ENCODE data around the gene SAMD4B.

The SAMD4B gene

DNA sequence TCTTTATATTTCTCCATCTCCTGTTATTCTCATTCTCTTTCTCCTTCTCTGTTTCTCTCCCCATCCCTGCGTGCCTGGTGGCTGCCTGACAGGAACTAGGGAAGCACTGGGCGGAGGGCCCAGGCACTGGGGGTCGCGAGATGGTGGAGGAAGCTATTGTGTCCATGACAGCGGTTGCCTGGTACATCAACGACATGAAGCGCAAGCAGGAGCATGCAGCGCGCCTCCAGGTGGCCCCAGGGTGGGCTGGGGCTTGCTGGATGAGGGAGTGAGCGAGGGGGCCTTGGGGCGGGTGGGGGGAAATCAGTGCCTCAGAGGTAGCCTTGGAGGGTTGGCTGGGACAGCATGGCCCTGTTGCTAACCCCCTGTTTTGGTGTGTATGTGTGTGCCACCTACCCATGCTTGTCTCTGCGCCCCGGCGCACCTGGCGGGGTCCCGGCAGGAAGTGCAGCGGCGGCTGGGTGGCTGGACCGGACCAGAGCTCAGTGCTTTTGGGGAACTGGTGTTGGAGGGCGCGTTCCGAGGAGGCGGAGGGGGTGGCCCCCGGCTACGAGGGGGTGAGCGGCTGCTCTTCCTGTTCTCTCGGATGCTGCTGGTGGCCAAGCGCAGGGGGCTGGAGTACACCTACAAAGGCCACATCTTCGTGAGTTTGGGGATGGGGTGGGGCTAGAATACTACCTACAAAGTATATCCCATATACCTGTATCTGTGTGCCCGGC, 75.4 kb downstream of the SAMD4B start:
- DNase-seq (ENCODE audit: low read depth): no peak
- TF ChIP-seq, protein P1, sequence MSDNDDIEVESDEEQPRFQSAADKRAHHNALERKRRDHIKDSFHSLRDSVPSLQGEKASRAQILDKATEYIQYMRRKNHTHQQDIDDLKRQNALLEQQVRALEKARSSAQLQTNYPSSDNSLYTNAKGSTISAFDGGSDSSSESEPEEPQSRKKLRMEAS (IDR thresholded peaks at IDR 0.05; ENCODE audit: low read depth, low read length): no peak
- TF ChIP-seq, protein P2, sequence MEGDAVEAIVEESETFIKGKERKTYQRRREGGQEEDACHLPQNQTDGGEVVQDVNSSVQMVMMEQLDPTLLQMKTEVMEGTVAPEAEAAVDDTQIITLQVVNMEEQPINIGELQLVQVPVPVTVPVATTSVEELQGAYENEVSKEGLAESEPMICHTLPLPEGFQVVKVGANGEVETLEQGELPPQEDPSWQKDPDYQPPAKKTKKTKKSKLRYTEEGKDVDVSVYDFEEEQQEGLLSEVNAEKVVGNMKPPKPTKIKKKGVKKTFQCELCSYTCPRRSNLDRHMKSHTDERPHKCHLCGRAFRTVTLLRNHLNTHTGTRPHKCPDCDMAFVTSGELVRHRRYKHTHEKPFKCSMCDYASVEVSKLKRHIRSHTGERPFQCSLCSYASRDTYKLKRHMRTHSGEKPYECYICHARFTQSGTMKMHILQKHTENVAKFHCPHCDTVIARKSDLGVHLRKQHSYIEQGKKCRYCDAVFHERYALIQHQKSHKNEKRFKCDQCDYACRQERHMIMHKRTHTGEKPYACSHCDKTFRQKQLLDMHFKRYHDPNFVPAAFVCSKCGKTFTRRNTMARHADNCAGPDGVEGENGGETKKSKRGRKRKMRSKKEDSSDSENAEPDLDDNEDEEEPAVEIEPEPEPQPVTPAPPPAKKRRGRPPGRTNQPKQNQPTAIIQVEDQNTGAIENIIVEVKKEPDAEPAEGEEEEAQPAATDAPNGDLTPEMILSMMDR (IDR thresholded peaks at IDR 0.05; ENCODE audit: low read depth, low read length): no peak
- no peak for TF ChIP-seq MYC (IDR thresholded peaks at IDR 0.05; ENCODE audit: low read depth, low read length)
- TF ChIP-seq POLR2A (IDR thresholded peaks at IDR 0.05; ENCODE audit: extremely low read depth, insufficient read length): no peak
- no peak overlapping the region for H3K4me3 ChIP-seq (ENCODE audit: low read depth, low read length)

DNA sequence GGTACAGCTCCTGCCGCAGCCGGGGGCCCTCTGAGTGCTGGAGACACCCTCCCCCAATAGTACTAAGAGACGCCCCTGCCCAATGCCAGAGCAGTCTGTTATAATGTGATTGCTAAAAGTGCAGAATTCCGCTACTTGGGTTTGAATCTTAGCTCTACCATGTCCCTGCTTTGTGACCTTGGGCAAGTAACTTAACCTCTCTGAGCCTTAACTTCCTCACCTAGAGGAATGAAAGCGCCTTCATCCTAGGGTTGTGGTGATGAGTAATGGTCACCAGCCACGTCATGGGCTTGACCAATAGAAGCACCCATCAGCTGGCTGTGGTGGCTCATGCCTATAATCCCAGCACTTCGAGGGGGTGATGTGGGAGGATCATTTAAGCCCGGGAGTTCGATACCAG, 76.8 kb downstream of the SAMD4B start:
- H3K4me3 ChIP-seq (ENCODE audit: low read depth, low read length): no peak overlapping the region
- TF ChIP-seq, protein P1 (IDR thresholded peaks at IDR 0.05; ENCODE audit: low read depth, low read length): no peak
- TF ChIP-seq MYC (IDR thresholded peaks at IDR 0.05; ENCODE audit: low read depth, low read length): no peak
- no peak for TF ChIP-seq POLR2A (IDR thresholded peaks at IDR 0.05; ENCODE audit: extremely low read depth, insufficient read length)
- TF ChIP-seq, protein P2 (IDR thresholded peaks at IDR 0.05; ENCODE audit: low read depth, low read length): no peak
- no peak for DNase-seq (ENCODE audit: low read depth)

DNA sequence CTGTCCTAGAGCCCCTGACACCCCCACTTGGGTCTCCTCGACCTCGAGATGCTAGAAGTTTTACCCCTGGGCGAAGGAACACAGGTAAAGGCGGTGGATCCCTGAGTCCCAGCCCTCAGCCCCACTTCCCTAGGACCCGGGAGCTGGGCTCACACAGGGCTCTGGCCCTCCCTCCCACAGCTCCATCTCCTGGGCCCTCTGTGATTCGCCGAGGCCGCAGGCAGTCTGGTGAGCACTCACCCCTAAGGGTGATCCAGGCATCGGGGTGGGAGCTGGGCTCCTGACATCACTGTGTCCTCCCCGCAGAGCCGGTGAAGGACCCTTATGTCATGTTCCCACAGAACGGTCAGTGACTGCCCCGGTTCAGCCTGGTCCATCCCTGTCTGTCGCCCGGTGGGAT, 78.5 kb downstream of the SAMD4B start:
- no peak for DNase-seq (ENCODE audit: low read depth)
- TF ChIP-seq, protein P2 (IDR thresholded peaks at IDR 0.05; ENCODE audit: low read depth, low read length): no peak
- TF ChIP-seq POLR2A (IDR thresholded peaks at IDR 0.05; ENCODE audit: extremely low read depth, insufficient read length) (no peak), MYC (IDR thresholded peaks at IDR 0.05; ENCODE audit: low read depth, low read length) (no peak)
- TF ChIP-seq, protein P1 (IDR thresholded peaks at IDR 0.05; ENCODE audit: low read depth, low read length): no peak
- H3K4me3 ChIP-seq (ENCODE audit: low read depth, low read length): no peak overlapping the region

DNA sequence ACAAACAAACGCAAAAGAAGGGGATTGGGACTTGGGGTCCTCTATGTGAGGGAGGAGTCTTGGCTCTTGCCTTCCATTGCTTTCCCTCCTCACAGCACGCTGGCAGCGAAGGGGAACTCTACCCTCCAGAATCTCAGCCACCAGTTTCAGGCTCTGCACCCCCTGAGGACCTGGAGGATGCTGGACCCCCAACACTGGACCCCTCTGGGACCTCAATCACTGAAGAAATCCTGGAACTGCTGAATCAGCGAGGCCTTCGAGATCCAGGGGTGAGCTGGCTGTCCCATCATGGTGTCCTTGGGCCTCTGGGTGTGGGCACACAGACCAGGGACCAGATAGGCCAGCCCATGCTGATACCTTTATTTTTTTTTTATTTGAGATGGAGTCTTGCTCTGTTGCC, 79.8 kb downstream of the SAMD4B start:
- TF ChIP-seq, protein P2 (IDR thresholded peaks at IDR 0.05; ENCODE audit: low read depth, low read length): no peak
- no peak for TF ChIP-seq POLR2A (IDR thresholded peaks at IDR 0.05; ENCODE audit: extremely low read depth, insufficient read length)
- TF ChIP-seq MYC (IDR thresholded peaks at IDR 0.05; ENCODE audit: low read depth, low read length): no peak
- TF ChIP-seq, protein P1 (IDR thresholded peaks at IDR 0.05; ENCODE audit: low read depth, low read length): no peak
- no peak overlapping the region for H3K4me3 ChIP-seq (ENCODE audit: low read depth, low read length)
- no peak for DNase-seq (ENCODE audit: low read depth)

DNA sequence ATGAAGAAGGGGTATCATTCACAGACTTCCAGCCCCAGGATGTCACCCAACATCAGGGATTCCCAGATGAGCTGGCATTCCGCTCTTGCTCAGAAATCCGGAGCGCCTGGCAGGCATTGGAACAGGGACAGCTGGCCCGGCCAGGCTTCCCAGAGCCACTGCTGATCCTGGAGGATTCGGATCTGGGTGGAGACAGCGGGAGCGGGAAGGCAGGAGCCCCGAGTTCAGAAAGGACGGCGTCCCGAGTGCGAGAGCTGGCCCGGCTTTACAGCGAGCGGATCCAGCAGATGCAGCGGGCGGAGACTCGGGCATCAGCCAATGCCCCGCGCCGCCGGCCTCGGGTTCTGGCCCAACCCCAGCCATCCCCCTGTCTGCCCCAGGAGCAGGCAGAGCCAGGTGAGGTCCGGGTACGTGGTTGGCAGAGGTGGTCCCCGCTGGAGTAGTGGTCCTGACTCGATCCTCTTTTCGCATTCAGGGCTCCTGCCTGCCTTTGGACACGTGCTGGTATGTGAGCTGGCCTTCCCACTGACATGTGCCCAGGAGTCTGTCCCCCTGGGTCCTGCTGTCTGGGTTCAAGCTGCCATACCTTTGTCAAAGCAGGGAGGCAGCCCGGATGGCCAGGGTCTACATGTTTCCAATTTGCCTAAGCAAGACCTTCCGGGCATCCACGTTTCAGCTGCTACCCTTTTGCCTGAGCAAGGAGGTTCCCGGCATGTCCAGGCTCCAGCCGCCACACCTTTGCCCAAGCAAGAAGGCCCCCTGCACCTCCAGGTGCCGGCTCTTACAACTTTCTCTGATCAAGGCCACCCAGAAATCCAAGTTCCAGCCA, 81.3 kb downstream of the SAMD4B start:
- no peak for DNase-seq (ENCODE audit: low read depth)
- no peak overlapping the region for H3K4me3 ChIP-seq (ENCODE audit: low read depth, low read length)
- TF ChIP-seq POLR2A (IDR thresholded peaks at IDR 0.05; ENCODE audit: extremely low read depth, insufficient read length): no peak
- no peak for TF ChIP-seq MYC (IDR thresholded peaks at IDR 0.05; ENCODE audit: low read depth, low read length)
- TF ChIP-seq, protein P2 (IDR thresholded peaks at IDR 0.05; ENCODE audit: low read depth, low read length): no peak

Measured in NB4 (cell line).